ENCODE results near the gene ATP2A3.
A peak's percentile ranks its signal among the peaks of the same experiment; 100 is the strongest.

Gene ATP2A3

GRCh38 chr17:3906881-3907280 lies 57.4 kb downstream of the ATP2A3 start:
- no peak for DNase-seq

- DNase-seq, result no peak
These were observed 59.2 kb downstream of the ATP2A3 start for GRCh38 chr17:3905017-3905520.

GRCh38 chr17:3904501-3904900 lies 59.7 kb downstream of the ATP2A3 start:
- DNase-seq, result no peak

GRCh38 chr17:3903881-3904290 lies 60.4 kb downstream of the ATP2A3 start:
- no peak for DNase-seq

- no peak for DNase-seq
These were observed 61.0 kb downstream of the ATP2A3 start for GRCh38 chr17:3903051-3903825.

- DNase-seq, result no peak
These were observed 63.6 kb downstream of the ATP2A3 start for GRCh38 chr17:3900646-3901045.

- no peak for DNase-seq
These were observed 66.5 kb downstream of the ATP2A3 start for GRCh38 chr17:3897731-3898130.

GRCh38 chr17:3896968-3897235 lies 67.3 kb downstream of the ATP2A3 start:
- no peak for DNase-seq

- DNase-seq, result no peak
These were observed 67.9 kb downstream of the ATP2A3 start for GRCh38 chr17:3896108-3896967.

- DNase-seq, result no peak
These were observed 68.9 kb downstream of the ATP2A3 start for GRCh38 chr17:3895354-3895753.

GRCh38 chr17:3894911-3895343 lies 69.3 kb downstream of the ATP2A3 start:
- DNase-seq, result no peak

GRCh38 chr17:3894188-3894587 lies 70.0 kb downstream of the ATP2A3 start:
- DNase-seq, result no peak

GRCh38 chr17:3893720-3894116 lies 70.5 kb downstream of the ATP2A3 start:
- no peak for DNase-seq

- peak; percentile 90 for DNase-seq
These were observed 71.1 kb downstream of the ATP2A3 start, which contains the start of gene CAMKK1 for GRCh38 chr17:3893003-3893719. Gene CAMKK1 (minus strand): TSS chr17:3893053. CDS start chr17:3885687, 7,366 bp downstream.

- DNase-seq, result peak; percentile 86
These were observed 71.9 kb downstream of the ATP2A3 start for GRCh38 chr17:3892095-3892998.

- DNase-seq, result no peak
These were observed 72.6 kb downstream of the ATP2A3 start for GRCh38 chr17:3891626-3892094.

- no peak for DNase-seq
These were observed 73.4 kb downstream of the ATP2A3 start for GRCh38 chr17:3890878-3891219.

GRCh38 chr17:3890082-3890877 lies 74.0 kb downstream of the ATP2A3 start:
- DNase-seq, result no peak

- DNase-seq, result no peak
These were observed 74.8 kb downstream of the ATP2A3 start for GRCh38 chr17:3889325-3890012.

- no peak for DNase-seq
These were observed 75.7 kb downstream of the ATP2A3 start for GRCh38 chr17:3888343-3889171.
